A549 (cell line): ENCODE data around the gene PRKN. TPM values are rescaled to one million over a fixed set of nuclear protein-coding genes. Genes with fewer than 3 reads are reported as not detected.

ENCODE experiments used
- ATAC-seq, 2 experiments: fragments of 200-7000 bp in 1 of 2; fragments of >200 bp in 1 of 2; cut with Nextera tagmentation in 1 of 2; cut with Tn5 transposase in 1 of 2; 3 replicates each; pipeline versions ENCODE4 v1.8.0 to v1.9.1; 2018 to 2020; ENCODE audit warnings: mild to moderate bottlenecking in 1 of 2, moderate library complexity in 1 of 2
- CTCF ChIA-PET: fragments of 300-600 bp; sonication (Branson Sonifier 250); formaldehyde crosslinking; extraction: SDS; loops from one replicate; lab custom pipeline; 2021; ENCODE audit warnings: antibody characterized with exemption, inconsistent platforms; lab: Yijun Ruan, JAX
- POLR2A ChIA-PET: fragments of 350-600 bp; formaldehyde crosslinking; extraction: SDS; loops from one replicate; lab custom pipeline; 2021; ENCODE audit warnings: antibody characterized with exemption, inconsistent platforms; lab: Yijun Ruan, JAX
- DNase-seq, 2 experiments: peaks; one replicate each; pipeline versions ENCODE4 v3.0.0 to v3.0.0-alpha.2; 2011 to 2016; ENCODE audit warnings: low read depth in 1 of 2, low spot score in 1 of 2
- FAIRE-seq: peaks from 2 replicates; lab custom pipeline; 2011; peaks lifted over from hg19 to GRCh38; lab: Jason Lieb, UNC
- H3K27ac ChIP-seq, 2 experiments: fragments of >200 bp; sonication (Bioruptor Twin); formaldehyde crosslinking; 3 replicates each; pipeline ENCODE4 v1.5.1; 2016 to 2017
- H3K4me1 ChIP-seq: fragments of >200 bp; sonication (Bioruptor Twin); formaldehyde crosslinking; 3 replicates; pipeline ENCODE4 v1.6.1; 2016
- H3K4me2 ChIP-seq: fragments of >200 bp; sonication (Bioruptor Twin); formaldehyde crosslinking; 3 replicates; pipeline ENCODE4 v1.6.1; 2016
- H3K4me3 ChIP-seq: fragments of >200 bp; sonication (Bioruptor Twin); formaldehyde crosslinking; 3 replicates; pipeline ENCODE4 v1.5.1; 2016
- H3K9me3 ChIP-seq: fragments of >200 bp; sonication (Bioruptor Twin); formaldehyde crosslinking; 3 replicates; pipeline ENCODE4 v1.6.1; 2016
- ATOH8 ChIP-seq: fragments of 250-450 bp; sonication (Bioruptor Pico); IDR thresholded peaks from 2 replicates; pipeline ENCODE4 v1.5.0; 2020; ENCODE audit warnings: low read depth, mild to moderate bottlenecking, moderate library complexity
- BCL3 ChIP-seq: fragments of >200 bp; sonication (Bioruptor Twin); formaldehyde crosslinking; IDR thresholded peaks from 3 replicates; pipeline ENCODE4 v1.6.1; 2016
- CBX8 ChIP-seq: fragments of 200-600 bp; sonication (generic); IDR thresholded peaks from 2 replicates; pipeline ENCODE4 v1.6.1; 2016
- CEBPB ChIP-seq, 2 experiments: fragments of >200 bp in 1 of 2; sonication (Bioruptor Twin) in 1 of 2; formaldehyde crosslinking in 1 of 2; IDR thresholded peaks; 2 replicates each; pipeline ENCODE4 v1.6.1; 2012 to 2016
- CHD2 ChIP-seq: fragments of 150-350 bp; IDR thresholded peaks from 2 replicates; pipeline ENCODE4 v1.6.1; 2014; ENCODE audit warnings: low read length; ENCODE audit not compliant: partially characterized antibody
- CTCF ChIP-seq: fragments of >200 bp; sonication (Bioruptor Twin); formaldehyde crosslinking; IDR thresholded peaks from 3 replicates; pipeline ENCODE4 v1.5.1; 2016
- EHMT2 ChIP-seq: fragments of 200-600 bp; sonication (generic); IDR thresholded peaks from 2 replicates; pipeline ENCODE4 v1.6.1; 2016; ENCODE audit warnings: antibody characterized with exemption, low read depth, mild to moderate bottlenecking, moderate library complexity
- ELK1 ChIP-seq: fragments of 150-350 bp; IDR thresholded peaks from 2 replicates; pipeline ENCODE4 v1.6.1; 2014; ENCODE audit warnings: low read depth, mild to moderate bottlenecking, low read length
- FOXS1 ChIP-seq: fragments of 250-450 bp; sonication (Bioruptor Pico); IDR thresholded peaks from 2 replicates; pipeline ENCODE4 v1.5.0; 2020; ENCODE audit warnings: mild to moderate bottlenecking, moderate library complexity
- HDAC2 ChIP-seq: fragments of 200-600 bp; sonication (generic); IDR thresholded peaks from 2 replicates; pipeline ENCODE4 v1.6.1; 2016
- KDM1A ChIP-seq: fragments of 200-600 bp; sonication (generic); IDR thresholded peaks from 2 replicates; pipeline ENCODE4 v1.6.1; 2016; ENCODE audit warnings: low read depth, mild to moderate bottlenecking
- MYC ChIP-seq: IDR thresholded peaks from 2 replicates; pipeline ENCODE4 v1.6.1; 2012; ENCODE audit warnings: mild to moderate bottlenecking, inconsistent platforms, low read length, improper control_type of control experiment, borderline replicate concordance
- NPAS2 ChIP-seq: fragments of 250-450 bp; sonication (Bioruptor Pico); IDR thresholded peaks from 2 replicates; pipeline ENCODE4 v1.8.0; 2022; ENCODE audit warnings: mild to moderate bottlenecking, moderate library complexity, borderline replicate concordance
- NR3C1 ChIP-seq: fragments of >200 bp; sonication (Bioruptor Twin); formaldehyde crosslinking; IDR thresholded peaks from 3 replicates; pipeline ENCODE4 v1.6.1; 2017
- POLR2A ChIP-seq: IDR thresholded peaks from 2 replicates; pipeline ENCODE4 v1.6.1; 2012; ENCODE audit warnings: mild to moderate bottlenecking, low read length
- RAD21 ChIP-seq, 2 experiments: fragments of >200 bp in 1 of 2; sonication (Bioruptor Twin) in 1 of 2; formaldehyde crosslinking in 1 of 2; IDR thresholded peaks in 1 of 2; conservative IDR thresholded peaks in 1 of 2; 2 replicates in 1 of 2; 3 replicates in 1 of 2; pipeline ENCODE4 v1.6.1; 2012 to 2018; ENCODE audit warnings: inconsistent platforms in 1 of 2
- RARB ChIP-seq: fragments of 250-450 bp; sonication (Bioruptor Pico); IDR thresholded peaks from 2 replicates; pipeline ENCODE4 v1.8.0; 2021; ENCODE audit warnings: mild to moderate bottlenecking, moderate library complexity
- RCOR1 ChIP-seq: fragments of 150-350 bp; IDR thresholded peaks from 2 replicates; pipeline ENCODE4 v1.6.1; 2014; ENCODE audit warnings: antibody characterized with exemption, low read length, low read depth
- RNF2 ChIP-seq: fragments of 200-600 bp; sonication (generic); IDR thresholded peaks from 2 replicates; pipeline ENCODE4 v1.6.1; 2016; ENCODE audit warnings: low read depth, mild to moderate bottlenecking, antibody characterized with exemption, moderate library complexity, borderline replicate concordance
- SMC3 ChIP-seq: fragments of >200 bp; sonication (Bioruptor Twin); formaldehyde crosslinking; IDR thresholded peaks from 3 replicates; pipeline ENCODE4 v1.6.1; 2018; ENCODE audit warnings: inconsistent platforms
- USF2 ChIP-seq: fragments of 450-650 bp; IDR thresholded peaks from 2 replicates; pipeline ENCODE4 v1.6.1; 2014; ENCODE audit warnings: antibody characterized with exemption
- ZC3H11A ChIP-seq: fragments of 450-650 bp; IDR thresholded peaks from 2 replicates; pipeline ENCODE4 v1.6.1; 2014; ENCODE audit warnings: antibody characterized with exemption, mild to moderate bottlenecking
- ZNF302 ChIP-seq: fragments of 250-450 bp; sonication (Bioruptor Pico); IDR thresholded peaks from 2 replicates; pipeline ENCODE4 v1.9.0; 2021; ENCODE audit warnings: inconsistent platforms, mild to moderate bottlenecking, moderate library complexity
- WGBS: methylation state at CpG from one replicate; pipeline ENCODE4 v1.1.6; 2017; ENCODE audit errors: missing lambda C conversion rate; 5-methylcytosine and 5-hydroxymethylcytosine counted together
- polyA plus RNA-seq, 4 experiments: library from polyadenylated mRNA; depleted of rRNA in 3 of 4; stranded (reverse); fragments of >200 nt; fragmentation: RNase III in 1 of 4; extraction: RNeasy Plus Mini Kit Qiagen cat#74134 plus additional on column Dnase treatment in 1 of 4; gene quantifications; 2 replicates in 3 of 4; 3 replicates in 1 of 4; pipeline ENCODE4 v1.2.3, GENCODE V29; 2011 to 2017

Gene PRKN
- polyA plus RNA-seq, 2 of the 4 experiments (the other 2 are of a cell fraction), result 0.36 to 0.39 TPM

- 88% methylated on average over 3 of the region's 3 CpGs for WGBS
- no peaks in the 10 kb centered on the region for H3K4me1 ChIP-seq
- FAIRE-seq (no peak), DNase-seq (no peak), ATAC-seq (no peak)
- no peak overlapping the region for H3K27ac ChIP-seq
- POLR2A ChIA-PET, result no interaction called here
- no peak for TF ChIP-seq CBX8
- no peak for TF ChIP-seq RCOR1
- TF ChIP-seq NPAS2, result no peak
- TF ChIP-seq SMC3, result no peak
- no peak for TF ChIP-seq USF2
- no peak for TF ChIP-seq CHD2
- no peak for TF ChIP-seq MYC
- no peak for TF ChIP-seq KDM1A
- no peak for TF ChIP-seq HDAC2
- H3K4me3 ChIP-seq, result no peak overlapping the region
- no peaks in the 10 kb centered on the region for H3K9me3 ChIP-seq
- CTCF ChIA-PET, result no interaction called here
- no peak overlapping the region for H3K4me2 ChIP-seq
These were observed 1275.3 kb downstream of the PRKN start for GRCh38 chr6:161452241-161452640.

- H3K9me3 ChIP-seq, result no peaks in the 10 kb centered on the region
- H3K4me3 ChIP-seq, result no peak overlapping the region
- no peak for FAIRE-seq
- TF ChIP-seq ZC3H11A (no peak), FOXS1 (CRISPR knock-in tag) (no peak), CEBPB (IDR thresholded peaks at IDR 0.05) (no peak)
- WGBS, result 57% methylated on average over 3 of the region's 3 CpGs
- DNase-seq, result no peak
- no peak overlapping the region for H3K27ac ChIP-seq
- no peak overlapping the region for H3K4me2 ChIP-seq
- ChIA-PET POLR2A (no interaction called here), CTCF (interaction anchor here (0.9 to 1.4 kb wide), 3 partner anchors 9 to 31 kb away, joined by 3 to 5 read pairs (median 4); no protein-coding TSS in a partner anchor)
- no peaks in the 10 kb centered on the region for H3K4me1 ChIP-seq
- no peak for ATAC-seq
These were observed 1278.0 kb downstream of the PRKN start for GRCh38 chr6:161449521-161449920.

- no peak for ATAC-seq
- TF ChIP-seq ZNF302 (CRISPR knock-in tag) (no peak), USF2 (no peak)
- TF ChIP-seq, all 56 proteins: peak for 0
- POLR2A ChIA-PET, result no interaction called here
- Histone ChIP-seq H3K4me3 (no peak overlapping the region), H3K27ac (no peak overlapping the region), H3K4me1 (no peaks in the 10 kb centered on the region; the same call in 2 of the 3 replicates), H3K4me2 (no peak overlapping the region), H3K9me3 (no peaks in the 10 kb centered on the region)
- WGBS, result 88% methylated on average over 7 of the region's 7 CpGs
- FAIRE-seq (no peak), DNase-seq (no peak)
- CTCF ChIA-PET, result interaction anchor here (0.6 to 2.7 kb wide), 3 partner anchors 24 to 172 kb away, joined by 3 to 13 read pairs (median 4); no protein-coding TSS in a partner anchor
These were observed 1280.6 kb downstream of the PRKN start for GRCh38 chr6:161446949-161447348.

- POLR2A ChIA-PET, result no interaction called here
- TF ChIP-seq SMC3 (no peak), CTCF (no peak), EHMT2 (no peak), BCL3 (no peak), ELK1 (no peak), FOXS1 (CRISPR knock-in tag) (no peak), RARB (CRISPR knock-in tag) (no peak), POLR2A (no peak), RNF2 (no peak), ATOH8 (CRISPR knock-in tag) (no peak), RAD21 (conservative IDR thresholded peaks at IDR 0.05 in 1 of 2, IDR thresholded peaks at IDR 0.05 in 1 of 2) (no peak), NR3C1 (no peak)
- TF ChIP-seq, all 56 proteins: peak for 0
- DNase-seq (no peak), FAIRE-seq (no peak), ATAC-seq (no peak)
- H3K9me3 ChIP-seq, result no peaks in the 10 kb centered on the region
- H3K27ac ChIP-seq, result 0 out of 6 replicates have a peak overlapping the region, but pooled peaks of 1 of the 2 experiments have one; percentile 1
- no peak overlapping the region for H3K4me2 ChIP-seq
- 70% methylated on average over 6 of the region's 6 CpGs for WGBS
- no peak overlapping the region for H3K4me3 ChIP-seq
- CTCF ChIA-PET, result interaction anchor here (0.5 to 2.7 kb wide), 3 partner anchors 23 to 294 kb away, joined by 3 to 13 read pairs (median 3); no protein-coding TSS in a partner anchor
- H3K4me1 ChIP-seq, result no peaks in the 10 kb centered on the region; the same call in 2 of the 3 replicates
These were observed 1281.2 kb downstream of the PRKN start for GRCh38 chr6:161446296-161446925.
